NCI-H2081 treated with DMSO at 0.1 percent for 48 hours (cell line): ENCODE results near the gene UBASH3B.

Experiments
- DNase-seq: peaks from one replicate; lab custom pipeline; 2025; lab: John Stamatoyannopoulos, UW

UBASH3B gene

DNA sequence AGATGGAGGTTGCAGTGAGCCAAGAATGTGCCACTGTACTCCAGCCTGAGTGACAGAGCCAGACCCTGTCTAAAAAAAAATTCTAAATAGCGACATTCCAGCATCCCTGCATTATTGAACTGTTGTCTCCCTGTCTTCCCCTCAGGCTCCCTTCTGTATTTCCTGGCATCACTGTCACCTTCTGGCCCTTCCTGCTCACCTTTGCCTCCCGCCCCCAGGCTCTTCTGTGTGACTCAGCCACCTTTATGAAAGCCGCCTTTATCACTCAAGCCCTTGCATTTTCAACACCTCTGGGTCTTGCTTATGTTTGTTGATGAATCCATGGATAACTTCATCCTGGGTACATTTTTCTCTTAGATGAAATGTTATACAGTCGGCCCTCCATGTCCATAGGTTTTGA is 21.1 kb downstream of the UBASH3B start:
- DNase-seq = no peak

DNA sequence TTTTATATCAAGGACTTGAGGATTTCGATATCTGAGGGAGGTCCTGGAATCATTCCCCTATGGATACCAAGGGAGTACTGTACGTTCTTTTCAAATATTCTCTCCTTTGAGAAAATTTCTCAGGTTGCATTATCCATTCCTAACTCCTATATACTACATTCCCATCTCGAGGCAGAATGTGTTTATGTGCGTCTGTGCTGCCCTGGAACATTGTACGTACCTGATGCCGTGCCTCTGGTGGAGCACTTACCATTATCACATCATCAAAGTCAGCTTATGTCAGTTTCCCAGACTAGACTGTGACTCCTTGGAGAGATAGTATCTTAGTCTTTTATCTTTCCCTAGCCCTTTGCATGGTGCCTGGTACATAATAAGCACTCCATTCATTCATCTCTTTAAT is 21.7 kb downstream of the UBASH3B start:
- DNase-seq = no peak

DNA sequence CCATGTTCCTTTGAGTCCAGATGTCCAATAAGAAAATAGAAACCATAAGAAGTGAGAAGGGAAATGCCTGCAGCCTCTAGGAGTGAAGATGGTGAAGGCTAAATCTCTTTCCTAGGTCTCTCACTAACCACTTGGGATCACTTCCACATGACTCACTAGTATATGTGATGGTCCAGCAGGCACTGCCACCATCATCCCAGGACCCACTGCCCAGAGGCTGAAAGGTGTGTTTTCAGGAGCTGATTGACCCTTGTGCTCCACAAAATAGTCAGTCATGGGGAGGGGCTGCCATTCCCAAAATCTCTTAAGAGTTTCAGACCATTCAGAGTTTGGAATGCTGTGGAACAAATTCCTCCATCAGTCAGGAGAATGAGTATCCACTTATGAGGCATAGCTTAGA is 22.9 kb downstream of the UBASH3B start:
- no peak for DNase-seq

DNA sequence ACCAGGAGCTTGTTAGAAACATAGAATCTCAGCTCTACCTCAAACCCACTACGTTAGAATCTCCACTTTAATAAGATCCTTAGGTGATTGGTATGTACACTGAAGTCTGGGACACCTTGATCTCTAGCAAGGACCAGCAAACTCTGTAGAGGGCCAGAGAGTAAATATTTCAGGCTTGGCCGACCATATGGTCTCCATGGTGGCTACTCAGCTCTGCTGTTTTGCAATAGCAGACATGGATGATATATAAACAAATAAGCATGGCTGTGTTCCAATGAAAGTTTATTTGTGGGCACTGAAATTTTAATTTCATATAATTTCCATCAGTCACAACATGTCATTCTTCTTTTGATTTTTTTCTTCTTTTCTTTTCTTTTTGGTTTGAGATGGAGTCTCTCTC is 23.9 kb downstream of the UBASH3B start:
- DNase-seq = no peak

DNA sequence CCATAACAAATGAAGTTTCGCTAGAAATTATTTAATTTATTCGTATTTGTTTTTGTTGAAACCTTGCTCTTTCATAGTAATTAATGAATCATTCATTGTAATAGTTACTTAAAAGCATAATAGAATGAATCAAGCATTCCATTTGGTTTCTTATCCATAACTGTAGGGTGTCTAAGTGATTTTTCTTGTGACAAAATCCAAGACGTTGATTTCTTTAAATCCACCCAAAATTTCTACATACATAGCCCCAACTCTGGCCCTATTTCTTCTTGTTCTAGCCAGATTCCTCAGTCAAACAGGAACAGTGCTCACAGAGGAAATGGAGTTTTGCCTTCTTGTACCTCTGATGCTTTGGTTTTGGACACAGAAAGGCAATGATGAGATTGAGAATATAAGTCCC is 25.5 kb downstream of the UBASH3B start:
- DNase-seq = no peak

DNA sequence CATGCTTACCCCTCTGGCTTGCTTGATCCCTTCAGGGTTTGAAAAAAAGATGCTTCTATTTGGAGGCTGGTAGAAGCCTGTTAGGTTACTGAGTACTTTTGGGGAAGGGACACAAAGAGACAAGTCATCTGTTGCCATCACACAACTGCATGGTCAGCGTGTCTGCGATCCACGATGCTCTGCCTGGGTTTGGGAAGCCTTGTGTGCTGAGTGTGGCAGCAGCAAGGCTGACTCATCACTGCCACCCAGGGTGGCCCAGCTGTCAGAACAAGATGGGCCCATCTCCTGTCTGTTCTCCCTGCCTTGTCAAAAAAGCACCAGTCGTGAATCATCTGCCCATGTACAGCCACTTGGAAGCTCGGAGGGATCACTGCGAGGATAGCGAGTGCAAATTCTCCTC is 26.2 kb downstream of the UBASH3B start:
- DNase-seq = no peak

DNA sequence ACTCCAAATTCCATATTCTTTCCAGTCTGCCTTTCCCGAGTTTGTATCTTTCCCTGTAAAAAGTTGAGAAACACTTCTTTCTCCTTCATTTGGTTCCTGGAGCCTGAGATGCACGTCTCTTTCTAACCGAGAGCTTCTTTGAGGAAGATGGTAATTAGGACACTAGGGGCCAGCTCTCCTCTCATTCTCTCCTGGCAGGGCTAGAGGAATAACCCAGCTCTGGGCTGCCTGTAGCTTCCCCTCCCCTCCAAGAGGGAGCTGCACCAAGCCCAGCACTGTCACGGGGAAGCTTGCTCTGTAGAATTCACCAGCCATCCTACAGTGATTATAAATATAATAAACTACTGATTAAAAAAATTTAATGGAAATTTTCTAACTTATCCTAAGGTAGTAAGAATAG is 26.9 kb downstream of the UBASH3B start:
- no peak for DNase-seq

DNA sequence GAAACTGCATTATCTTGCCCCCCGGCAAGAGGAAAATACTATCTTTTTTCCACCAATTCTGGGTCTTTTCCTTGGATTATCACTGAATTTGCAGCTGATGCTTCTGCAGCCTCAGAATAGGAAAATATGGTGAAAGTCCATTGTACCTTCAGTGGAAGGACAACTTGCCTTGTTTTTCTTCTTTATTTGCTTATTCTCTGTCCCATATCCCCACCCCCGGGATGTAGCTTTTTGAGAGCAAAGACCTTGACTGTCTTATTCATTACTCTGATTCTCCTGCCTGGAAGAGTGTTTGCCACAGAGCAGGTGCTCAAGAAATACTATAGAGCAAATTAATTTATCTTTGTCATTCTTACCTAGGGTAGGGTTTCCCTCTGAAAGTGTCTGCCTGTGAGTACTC is 29.5 kb downstream of the UBASH3B start:
- no peak for DNase-seq

DNA sequence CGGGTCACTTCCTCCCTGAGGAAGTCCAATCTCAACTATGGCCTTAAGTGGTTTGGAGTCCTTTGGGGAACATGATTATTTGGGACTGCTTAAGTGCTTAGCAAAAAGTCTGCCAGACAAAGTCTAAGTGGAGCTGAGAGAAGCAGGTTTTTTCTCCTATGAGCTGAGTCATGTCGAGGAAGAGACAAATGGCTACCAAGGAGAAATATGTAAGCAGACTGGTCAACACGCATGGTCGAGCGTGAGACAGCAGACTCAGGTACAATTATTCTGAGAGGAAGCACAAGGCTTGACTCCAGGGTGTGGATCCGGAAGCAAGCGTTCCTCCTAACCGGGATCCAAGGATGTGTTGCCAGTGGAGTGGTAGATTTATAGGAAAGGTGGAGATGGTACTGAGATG is 30.6 kb downstream of the UBASH3B start:
- DNase-seq = no peak

DNA sequence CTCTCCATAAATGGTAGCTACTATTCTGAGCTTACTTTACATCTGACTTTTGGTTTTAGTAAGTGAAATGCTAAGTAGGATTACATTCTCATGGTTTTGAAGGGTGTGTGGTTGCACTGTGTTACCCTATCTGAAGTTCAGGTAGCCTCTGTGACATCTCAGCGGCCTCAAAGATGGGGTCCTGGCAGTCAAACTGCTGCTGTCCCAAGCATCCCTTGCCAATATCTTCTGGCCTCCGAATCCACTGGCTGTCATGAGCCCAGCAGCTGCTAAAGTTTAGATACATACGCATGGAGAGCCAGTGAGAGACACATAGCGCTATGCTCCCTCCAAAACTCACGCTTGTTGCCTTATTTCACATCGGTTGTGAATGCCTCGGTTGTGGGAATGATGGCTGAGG is 34.9 kb downstream of the UBASH3B start:
- DNase-seq = no peak

DNA sequence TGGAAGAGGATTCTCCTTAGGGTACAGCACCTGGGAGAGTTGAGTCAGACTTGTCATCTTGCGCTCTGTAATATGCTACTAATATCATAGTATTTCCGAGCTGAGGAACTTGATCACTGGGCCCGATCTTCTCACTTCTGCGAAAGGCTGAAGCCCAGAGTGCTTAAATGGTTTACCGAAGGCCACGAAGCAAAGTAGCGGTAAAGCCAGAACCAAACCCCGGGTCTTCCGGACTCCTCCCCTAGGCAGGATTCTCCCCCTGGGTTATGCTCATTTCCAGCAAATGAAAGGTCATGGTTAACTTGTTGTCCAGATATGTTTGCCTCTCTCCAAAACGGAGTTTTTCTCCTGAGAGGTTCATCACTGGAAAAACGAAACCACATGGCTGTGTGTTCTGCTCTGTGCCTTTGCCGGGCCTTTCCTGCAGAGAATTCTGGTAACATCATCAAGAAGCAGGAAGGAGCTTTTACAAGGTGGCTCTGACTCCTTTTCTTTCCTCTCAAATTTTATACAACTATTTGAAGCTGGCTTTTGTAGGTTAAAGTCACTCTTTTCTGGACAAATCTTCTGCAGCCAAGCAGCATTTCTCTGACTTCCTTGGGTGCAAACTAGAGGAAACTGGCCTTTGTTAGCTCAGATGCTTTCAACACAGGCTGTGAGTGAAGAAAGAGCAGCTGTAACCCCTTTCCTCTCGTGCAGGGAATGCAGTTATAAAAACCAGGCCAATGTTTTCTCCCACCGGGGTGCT is 35.5 kb downstream of the UBASH3B start:
- DNase-seq = no peak

DNA sequence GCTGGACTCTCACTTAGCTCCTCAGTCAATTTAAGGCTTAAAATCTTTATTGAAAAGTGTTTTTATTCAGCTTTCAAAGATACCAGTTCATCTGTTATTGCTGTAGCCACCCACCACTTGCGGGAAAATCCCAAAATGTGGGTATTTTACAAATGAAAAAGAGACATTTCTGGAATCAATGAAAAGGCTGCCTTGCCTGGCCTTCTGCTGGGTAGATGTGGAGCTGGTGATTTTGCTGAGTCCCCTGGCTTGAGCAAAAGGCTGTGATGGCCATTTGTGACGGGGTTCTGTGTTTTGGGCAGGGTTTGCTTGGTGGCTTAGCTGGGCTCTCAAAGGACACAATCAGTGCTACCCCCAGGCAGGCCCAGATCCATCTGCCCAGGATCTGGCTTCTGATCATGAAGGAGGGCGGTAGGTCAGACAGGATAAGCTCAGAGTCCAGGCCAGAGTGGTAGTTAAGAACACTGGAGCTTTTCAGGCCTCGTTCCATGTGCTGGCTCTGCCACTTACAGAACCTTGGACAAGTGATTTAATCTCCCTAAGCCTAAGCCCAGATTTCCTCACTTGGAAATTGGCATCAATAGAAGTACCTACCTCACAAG is 36.1 kb downstream of the UBASH3B start:
- no peak for DNase-seq

DNA sequence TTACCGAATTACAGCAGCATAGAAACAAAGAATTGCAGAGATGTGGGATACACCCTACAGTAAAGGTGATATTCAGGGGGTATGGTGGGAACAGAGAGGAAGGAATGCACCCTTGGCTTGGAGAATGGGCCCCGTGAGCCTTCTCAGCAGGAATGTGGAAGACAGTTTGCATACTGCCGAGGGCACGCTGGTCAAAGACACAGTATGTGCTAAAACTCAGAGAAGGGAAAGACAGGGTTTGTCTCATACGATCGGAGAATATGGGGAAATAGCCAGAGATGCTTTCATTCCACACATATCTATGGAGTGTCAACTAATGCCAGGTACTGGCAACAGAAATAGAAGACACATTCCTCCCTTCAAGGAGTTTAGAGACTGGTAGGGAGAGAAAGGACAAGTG is 36.9 kb downstream of the UBASH3B start:
- DNase-seq = no peak

DNA sequence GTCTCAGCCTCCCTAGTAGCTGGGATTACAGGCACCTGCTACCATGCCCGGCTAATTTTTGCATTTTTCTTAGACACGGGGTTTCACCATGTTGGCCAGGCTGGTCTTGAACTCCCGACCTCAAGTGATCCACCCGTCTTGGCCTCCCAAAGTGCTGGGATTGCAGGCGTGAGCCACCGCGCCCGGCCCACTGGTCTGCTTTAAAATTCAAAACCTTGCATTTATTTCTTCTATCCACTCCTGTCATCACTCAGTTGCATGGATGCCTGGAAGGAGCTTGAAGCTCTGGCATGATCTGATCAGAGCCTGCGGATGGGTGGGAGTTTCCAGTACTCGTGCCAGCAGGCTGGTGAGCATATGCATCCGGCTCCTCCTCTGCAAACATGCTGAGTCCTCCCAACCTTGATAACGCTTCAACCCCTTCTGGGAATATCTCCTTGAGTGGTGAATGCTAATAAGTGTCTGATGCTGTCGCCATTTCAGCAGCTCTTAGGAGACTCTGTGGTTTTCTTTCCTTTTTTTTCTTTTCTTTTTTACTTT is 39.6 kb downstream of the UBASH3B start:
- DNase-seq = no peak

DNA sequence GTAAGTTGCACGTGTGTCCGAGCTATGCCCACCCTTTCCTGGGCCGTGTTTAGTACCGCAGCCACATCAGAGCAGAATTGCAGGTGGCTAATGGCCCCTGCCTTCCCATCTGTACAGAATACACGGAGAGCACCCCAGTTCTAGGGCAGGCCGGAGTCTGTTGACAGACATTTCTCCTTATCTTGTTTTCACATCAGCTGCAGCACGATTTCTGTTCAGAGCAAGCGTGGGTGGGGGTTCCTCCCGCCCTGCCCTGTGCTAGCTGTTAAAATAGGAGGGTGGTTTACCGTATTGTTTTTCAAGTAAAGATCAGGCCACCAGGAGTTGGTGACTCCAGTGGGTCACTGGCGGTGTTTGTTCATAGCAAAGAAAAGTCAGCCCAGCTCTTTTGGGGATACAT is 41.1 kb downstream of the UBASH3B start:
- no peak for DNase-seq

DNA sequence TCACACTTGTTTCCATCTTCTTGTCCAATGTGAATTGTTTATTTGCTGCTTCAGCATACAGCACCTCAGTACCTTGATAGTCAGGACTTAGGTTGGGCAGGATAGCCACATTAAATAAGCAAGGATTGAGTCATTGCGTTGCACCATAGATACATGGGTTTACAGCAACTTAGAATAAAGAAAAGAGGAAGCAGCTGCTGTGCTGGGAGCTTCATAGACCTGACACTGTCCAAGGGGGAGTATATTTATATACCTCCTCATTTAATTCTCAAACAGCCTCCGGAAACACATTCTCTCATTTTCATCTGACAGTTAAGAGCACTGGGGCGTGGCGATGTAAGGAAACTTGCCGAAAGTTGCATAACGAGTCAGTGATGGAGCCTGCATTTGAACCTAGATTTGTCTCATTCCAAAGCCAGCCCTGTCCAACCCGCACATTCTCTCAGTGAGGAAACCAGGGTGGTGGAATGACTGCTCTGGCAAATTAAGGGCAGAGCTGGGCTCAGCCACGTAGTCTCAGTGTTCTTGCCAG is 42.2 kb downstream of the UBASH3B start:
- DNase-seq = no peak

DNA sequence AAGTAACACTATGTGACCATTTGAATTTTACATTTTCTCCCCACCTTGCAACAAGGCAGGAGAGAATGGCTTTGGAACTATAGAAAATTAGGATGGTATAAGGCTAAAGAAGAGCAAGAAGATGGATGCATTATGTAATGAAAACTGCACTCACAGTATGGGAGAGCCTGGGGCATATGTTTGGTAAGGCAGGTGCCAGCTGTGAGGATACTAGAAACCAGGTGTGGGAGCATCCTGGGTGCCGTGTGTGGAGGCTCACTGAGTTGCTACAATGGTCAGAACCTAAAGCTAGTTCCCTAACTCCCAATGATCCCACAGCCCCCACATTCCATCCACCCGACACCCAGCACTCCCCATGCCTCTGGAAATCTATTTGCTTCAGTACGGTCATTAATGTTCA is 42.9 kb downstream of the UBASH3B start:
- no peak for DNase-seq

DNA sequence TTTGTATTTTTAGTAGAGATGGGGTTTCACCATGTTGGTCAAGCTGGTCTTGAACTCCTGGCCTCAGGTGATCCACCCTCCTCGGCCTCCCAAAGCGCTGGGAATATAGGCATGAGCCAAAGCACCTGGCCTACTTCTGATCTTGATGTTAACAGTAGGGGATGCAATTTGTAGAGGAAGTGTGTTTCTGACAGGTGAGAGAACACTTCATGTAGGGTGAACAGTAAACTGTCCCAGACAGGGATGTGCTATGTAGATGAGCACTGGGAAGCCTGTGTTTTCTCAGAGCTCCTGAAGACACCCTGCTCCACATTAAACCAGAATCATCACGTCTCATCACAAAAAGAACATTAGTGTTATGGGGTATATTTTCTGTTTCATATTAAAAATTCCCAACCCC is 45.1 kb downstream of the UBASH3B start:
- no peak for DNase-seq

DNA sequence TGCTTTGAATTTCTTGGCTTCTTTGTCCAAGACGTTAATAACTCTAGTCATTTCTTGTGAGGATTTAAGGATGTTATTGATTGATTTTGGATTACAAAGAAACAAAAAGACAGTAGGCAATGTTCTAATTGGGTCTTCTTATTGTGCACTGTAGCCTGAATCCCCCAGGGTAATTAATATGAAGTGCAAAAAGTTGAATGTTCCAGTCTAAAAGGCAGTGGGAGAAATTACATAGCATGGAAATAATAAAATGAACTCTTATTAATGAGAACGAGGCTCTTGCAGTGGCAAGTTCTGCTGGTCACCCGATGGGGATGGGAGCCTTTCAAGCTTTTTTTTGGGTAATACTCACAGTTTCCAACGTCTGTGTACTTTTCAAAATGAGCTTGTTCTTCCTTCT is 45.6 kb downstream of the UBASH3B start:
- no peak for DNase-seq

DNA sequence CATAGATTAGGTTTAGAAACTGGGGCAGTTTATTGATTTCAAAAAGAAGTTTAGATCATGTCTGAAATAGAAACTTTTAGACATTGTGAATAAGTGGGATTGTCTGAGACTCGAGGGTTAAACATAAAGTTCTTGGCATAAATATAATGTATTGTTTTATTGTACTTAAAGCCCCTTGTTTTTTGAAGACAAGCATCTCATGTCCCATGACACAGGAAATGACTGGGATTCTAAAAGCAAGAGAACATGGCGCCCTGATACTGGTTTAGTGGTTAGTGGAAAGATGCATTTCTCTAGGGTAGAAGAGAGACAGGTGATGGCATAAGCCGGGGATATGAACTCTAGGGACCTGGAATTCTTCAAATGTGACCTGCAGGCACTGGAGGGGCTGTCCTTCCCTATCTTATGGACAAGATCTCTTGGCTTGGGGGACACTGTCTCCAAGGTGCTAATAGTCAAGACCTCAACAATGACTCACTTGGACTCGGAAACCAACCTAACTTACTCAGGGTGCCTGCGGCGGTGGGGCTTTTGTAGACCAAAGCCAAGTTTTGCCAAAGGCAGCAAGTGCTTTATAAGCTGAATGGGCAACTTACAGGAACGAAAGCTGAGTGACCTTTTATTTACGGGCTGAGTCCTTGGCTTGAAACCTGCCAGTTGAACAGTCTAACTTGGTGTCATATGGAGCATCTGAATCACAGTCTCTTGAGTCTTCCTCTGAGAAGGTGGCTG is 48.2 kb downstream of the UBASH3B start:
- DNase-seq = no peak

DNA sequence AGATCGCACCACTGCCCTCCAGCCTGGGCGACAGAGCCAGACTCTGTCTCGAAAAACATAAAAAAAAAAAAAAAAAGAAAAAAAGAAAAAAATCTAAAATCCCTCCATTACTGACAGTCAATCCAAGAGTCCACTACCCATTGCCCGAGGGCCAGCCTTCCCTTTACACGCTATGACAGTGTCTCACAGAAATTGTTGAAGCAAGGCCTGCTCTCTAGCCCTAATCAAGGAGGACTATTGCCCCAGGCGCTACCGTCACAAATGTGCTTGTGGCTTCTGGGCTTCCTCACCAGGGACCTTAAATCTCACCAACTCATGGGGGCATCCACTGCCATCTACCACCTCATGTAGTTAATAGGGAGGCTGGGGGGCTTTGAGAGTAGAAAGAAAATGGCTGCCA is 49.9 kb downstream of the UBASH3B start:
- DNase-seq = no peak

DNA sequence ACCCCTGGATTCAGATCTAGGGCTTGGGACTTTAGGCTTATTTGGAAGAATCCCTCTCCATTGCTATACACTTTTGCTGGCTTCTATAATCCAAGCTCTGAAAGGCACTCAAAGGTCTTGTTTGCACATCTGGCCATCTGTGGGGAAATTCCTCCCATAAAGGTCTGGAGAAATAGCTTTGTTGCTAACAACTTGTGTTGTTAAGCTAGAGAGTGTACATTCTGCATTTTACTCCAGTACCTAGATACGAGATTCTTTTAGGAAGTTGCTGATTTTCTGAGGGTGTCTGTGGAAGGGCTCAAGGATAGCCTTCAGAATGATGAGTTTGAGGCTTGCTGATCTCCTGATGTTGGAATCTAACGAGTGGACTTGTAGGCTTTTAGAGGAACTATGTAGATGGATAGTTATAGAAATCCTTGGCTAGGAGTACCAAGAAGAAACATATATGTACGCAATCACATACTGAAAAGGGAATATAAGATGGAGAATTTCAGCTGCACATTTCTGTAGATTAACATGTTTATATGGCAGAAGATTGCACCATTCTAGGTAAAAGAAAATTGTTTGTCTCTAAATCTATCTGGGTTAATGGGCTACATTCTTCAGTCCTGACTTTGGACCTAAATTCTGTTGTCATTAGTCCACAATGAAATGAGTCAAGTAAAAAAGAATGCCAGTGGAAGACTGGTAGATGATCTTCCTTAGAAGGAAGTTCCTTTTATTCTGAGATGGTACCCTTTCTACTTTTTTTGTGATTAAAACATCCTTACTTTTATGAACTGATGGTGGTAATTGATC is 51.0 kb downstream of the UBASH3B start:
- DNase-seq = no peak
